GM11168 (cell line): Measurements from ENCODE around the gene SLC6A12.
"Not testable (repeated sequence)": the region's sequence is repeated elsewhere in the genome, so short reads cannot be mapped to it uniquely, and the experiment has no call there.

ENCODE experiments used
- in situ Hi-C: fragments of 300-500 bp; cut with MboI; formaldehyde crosslinking; loops from one replicate; pipeline ENCODE4 v1.12.0; 2022; ENCODE audit warnings: low sequenced_read_pairs; ENCODE audit not compliant: unreplicated experiment

SLC6A12 gene

GRCh38 chr12:218728-219590 lies 5.0 kb upstream of the SLC6A12 start:
- in situ Hi-C loops = no loop called here

- in situ Hi-C loops = no loop called here
Observed at GRCh38 chr12:218221-218620, 4.3 kb upstream of the SLC6A12 start.

- in situ Hi-C loops = not testable (repeated sequence)
Observed at GRCh38 chr12:217029-217428, 3.1 kb upstream of the SLC6A12 start.

GRCh38 chr12:215116-215515 lies 1.2 kb upstream of the SLC6A12 start:
- in situ Hi-C loops = no loop called here

GRCh38 chr12:213527-213932 lies 427 bp downstream of the SLC6A12 start:
- in situ Hi-C loops = no loop called here

GRCh38 chr12:212715-213526 lies 1.0 kb downstream of the SLC6A12 start:
- in situ Hi-C loops = no loop called here

- in situ Hi-C loops = no loop called here
Observed at GRCh38 chr12:212415-212714, 1.6 kb downstream of the SLC6A12 start.

- in situ Hi-C loops = no loop called here
Observed at GRCh38 chr12:211639-212414, 2.1 kb downstream of the SLC6A12 start.

- in situ Hi-C loops = no loop called here
Observed at GRCh38 chr12:211142-211465, 2.9 kb downstream of the SLC6A12 start.

- in situ Hi-C loops = no loop called here
Observed at GRCh38 chr12:210277-211141, 3.4 kb downstream of the SLC6A12 start.

- in situ Hi-C loops = no loop called here
Observed at GRCh38 chr12:209851-210250, 4.1 kb downstream of the SLC6A12 start.

GRCh38 chr12:209246-209645 lies 4.7 kb downstream of the SLC6A12 start:
- in situ Hi-C loops = no loop called here

- in situ Hi-C loops = no loop called here
Observed at GRCh38 chr12:208813-209212, 5.1 kb downstream of the SLC6A12 start.

GRCh38 chr12:207804-208203 lies 6.2 kb downstream of the SLC6A12 start:
- in situ Hi-C loops = no loop called here

- in situ Hi-C loops = no loop called here
Observed at GRCh38 chr12:206746-207440, 7.1 kb downstream of the SLC6A12 start.

- in situ Hi-C loops = no loop called here
Observed at GRCh38 chr12:205026-205425, 8.9 kb downstream of the SLC6A12 start.

GRCh38 chr12:204261-204678 lies 9.7 kb downstream of the SLC6A12 start:
- in situ Hi-C loops = no loop called here

GRCh38 chr12:203462-204260 lies 10.3 kb downstream of the SLC6A12 start:
- in situ Hi-C loops = no loop called here

- in situ Hi-C loops = no loop called here
Observed at GRCh38 chr12:203074-203461, 10.9 kb downstream of the SLC6A12 start.
